H1 (cell line): Measurements from ENCODE around the gene WDR93. TPM values are rescaled to one million over a fixed set of nuclear protein-coding genes. Genes with fewer than 3 reads are reported as not detected.

Experiments used
- CTCF ChIA-PET: fragments of 300-600 bp; sonication (Branson Sonifier 250); formaldehyde crosslinking; loops from one replicate; lab custom pipeline; 2021; ENCODE audit not compliant: partially characterized antibody; lab: Charles Lee
- POLR2A ChIA-PET: fragments of 300-600 bp; sonication (Branson Sonifier 250); formaldehyde crosslinking; loops from one replicate; lab custom pipeline; 2021; ENCODE audit warnings: inconsistent platforms; ENCODE audit not compliant: partially characterized antibody; lab: Charles Lee
- DNase-seq, 2 experiments: peaks; one replicate each; pipeline versions ENCODE4 v3.0.0 to v3.0.0-alpha.2; 2010 to 2022; ENCODE audit warnings: low spot score in 2 of 2, low read depth in 1 of 2, mixed read lengths in 1 of 2
- FAIRE-seq: peaks from 2 replicates; lab custom pipeline; 2011; peaks lifted over from hg19 to GRCh38; lab: Jason Lieb, UNC
- H2AFZ ChIP-seq: 2 replicates; pipeline ENCODE4 v1.8.1; 2012; ENCODE audit warnings: low read length, inconsistent platforms
- H2AK5ac ChIP-seq: 2 replicates; pipeline ENCODE4 v1.6.1; 2013; ENCODE audit warnings: low read depth, low read length
- H2BK120ac ChIP-seq: replicated peaks from 2 replicates; pipeline ENCODE3; 2013; ENCODE audit warnings: low read depth, low read length, inconsistent platforms
- H2BK12ac ChIP-seq: 2 replicates; pipeline ENCODE4 v1.6.1; 2013; ENCODE audit warnings: low read depth, low read length
- H2BK15ac ChIP-seq: 2 replicates; pipeline ENCODE4 v1.6.1; 2013; ENCODE audit warnings: low read length
- H2BK20ac ChIP-seq: 2 replicates; pipeline ENCODE4 v1.6.1; 2013; ENCODE audit warnings: low read length
- H2BK5ac ChIP-seq: 2 replicates; pipeline ENCODE4 v1.6.1; 2013; ENCODE audit warnings: low read depth, low read length
- H3K14ac ChIP-seq: 2 replicates; pipeline ENCODE4 v1.6.1; 2013; ENCODE audit warnings: inconsistent platforms; ENCODE audit not compliant: insufficient read length
- H3K18ac ChIP-seq: 2 replicates; pipeline ENCODE4 v1.6.1; 2013; ENCODE audit warnings: low read length; ENCODE audit errors: extremely low read depth
- H3K23ac ChIP-seq: 2 replicates; pipeline ENCODE4 v1.6.1; 2013; ENCODE audit warnings: inconsistent platforms; ENCODE audit not compliant: insufficient read length
- H3K23me2 ChIP-seq: 2 replicates; pipeline ENCODE4 v1.6.1; 2013; ENCODE audit warnings: low read depth, low read length
- H3K27ac ChIP-seq: 2 replicates; pipeline ENCODE4 v1.6.1; 2011; ENCODE audit warnings: low read depth, low read length, inconsistent platforms
- H3K27me3 ChIP-seq, 4 experiments: replicated peaks in 1 of 4; 1 replicate in 1 of 4; 2 replicates in 3 of 4; pipeline versions ENCODE4 v1.6.1 to v1.8.1; 2011 to 2013; ENCODE audit warnings: low read length in 3 of 4, mild to moderate bottlenecking in 3 of 4, inconsistent platforms in 2 of 4, mixed read lengths in 2 of 4, moderate library complexity in 1 of 4; ENCODE audit not compliant: control insufficient read depth in 3 of 4, insufficient read depth in 3 of 4; ENCODE audit errors: extremely low read depth in 1 of 4
- H3K36me3 ChIP-seq, 4 experiments: 2 replicates each; pipeline versions ENCODE4 v1.6.1 to v1.8.1; 2011 to 2013; ENCODE audit warnings: mild to moderate bottlenecking in 4 of 4, low read length in 3 of 4, moderate library complexity in 2 of 4, control low read depth in 1 of 4, inconsistent platforms in 1 of 4; ENCODE audit not compliant: insufficient read depth in 4 of 4, control insufficient read depth in 2 of 4
- H3K4ac ChIP-seq: replicated peaks from 2 replicates; pipeline ENCODE3; 2013; ENCODE audit warnings: low read length, low read depth, mixed read lengths, inconsistent platforms; ENCODE audit not compliant: insufficient read length
- H3K4me1 ChIP-seq, 4 experiments: replicated peaks in 1 of 4; 1 replicate in 1 of 4; 2 replicates in 3 of 4; pipeline versions ENCODE4 v1.6.1 to v1.8.1; 2011 to 2013; ENCODE audit warnings: low read length in 3 of 4, inconsistent platforms in 2 of 4, mixed read lengths in 1 of 4; ENCODE audit not compliant: insufficient read depth in 4 of 4, control insufficient read depth in 3 of 4
- H3K4me2 ChIP-seq, 2 experiments: 2 replicates each; pipeline versions ENCODE4 v1.6.1 to v1.8.1; 2011 to 2013; ENCODE audit warnings: low read depth in 2 of 2, low read length in 2 of 2, control low read depth in 1 of 2, inconsistent platforms in 1 of 2, mild to moderate bottlenecking in 1 of 2; ENCODE audit not compliant: insufficient read depth in 1 of 2
- H3K4me3 ChIP-seq, 4 experiments: fragments of 200-600, 300-600 bp in 1 of 4; sonication (generic), shearing (Covaris generic), sonication (Bioruptor Twin) in 1 of 4; 2 replicates each; pipeline versions ENCODE4 v1.5.1 to v1.8.1; 2011 to 2016; ENCODE audit warnings: low read length in 4 of 4, low read depth in 3 of 4, control low read depth in 2 of 4, inconsistent platforms in 2 of 4, mild to moderate bottlenecking in 2 of 4, mixed read lengths in 1 of 4, moderate library complexity in 1 of 4; ENCODE audit not compliant: insufficient read depth in 2 of 4; ENCODE audit errors: extremely low read depth in 1 of 4
- H3K56ac ChIP-seq: replicated peaks from 2 replicates; pipeline ENCODE3; 2013; ENCODE audit warnings: low read depth, mild to moderate bottlenecking, mixed read lengths, low read length, inconsistent platforms; ENCODE audit not compliant: insufficient read length
- H3K79me1 ChIP-seq: 2 replicates; pipeline ENCODE4 v1.6.1; 2013; ENCODE audit warnings: low read depth, low read length, control low read depth
- H3K79me2 ChIP-seq, 2 experiments: 2 replicates each; pipeline versions ENCODE4 v1.6.1 to v1.8.1; 2012 to 2013; ENCODE audit warnings: low read length in 2 of 2, mild to moderate bottlenecking in 2 of 2, inconsistent platforms in 1 of 2; ENCODE audit not compliant: insufficient read depth in 2 of 2, control insufficient read depth in 1 of 2
- H3K9ac ChIP-seq, 4 experiments: replicated peaks in 1 of 4; 1 replicate in 1 of 4; 2 replicates in 3 of 4; pipeline versions ENCODE4 v1.6.1 to v1.8.1; 2011 to 2013; ENCODE audit warnings: low read depth in 3 of 4, low read length in 3 of 4, control low read depth in 2 of 4, mild to moderate bottlenecking in 2 of 4, moderate library complexity in 2 of 4, inconsistent platforms in 1 of 4; ENCODE audit errors: extremely low read depth in 1 of 4
- H3K9me3 ChIP-seq, 2 experiments: 2 replicates each; pipeline versions ENCODE4 v1.6.1 to v1.8.1; 2012 to 2013; ENCODE audit warnings: mild to moderate bottlenecking in 2 of 2, moderate library complexity in 2 of 2, control low read depth in 1 of 2, inconsistent platforms in 1 of 2, low read depth in 1 of 2, low read length in 1 of 2, mixed read lengths in 1 of 2; ENCODE audit not compliant: insufficient read depth in 2 of 2
- H4K20me1 ChIP-seq, 2 experiments: replicated peaks in 1 of 2; 2 replicates each; pipeline versions ENCODE3 to v1.8.1; 2011 to 2013; ENCODE audit warnings: inconsistent platforms in 2 of 2, low read length in 2 of 2, mild to moderate bottlenecking in 1 of 2; ENCODE audit not compliant: insufficient read depth in 2 of 2, control insufficient read depth in 1 of 2
- H4K5ac ChIP-seq: 2 replicates; pipeline ENCODE4 v1.6.1; 2013; ENCODE audit warnings: low read length, low read depth, mixed read lengths, inconsistent platforms; ENCODE audit not compliant: insufficient read length
- H4K8ac ChIP-seq: 2 replicates; pipeline ENCODE4 v1.8.0; 2013; ENCODE audit warnings: mild to moderate bottlenecking, moderate library complexity, low read length, inconsistent platforms; ENCODE audit not compliant: insufficient read depth; ENCODE audit errors: extremely low read depth
- H4K91ac ChIP-seq: replicated peaks from 2 replicates; pipeline ENCODE3; 2013; ENCODE audit warnings: low read length, mixed read lengths, inconsistent platforms; ENCODE audit not compliant: insufficient read length
- CEBPB ChIP-seq: IDR thresholded peaks from 2 replicates; pipeline ENCODE4 v1.6.1; 2012; ENCODE audit warnings: low read depth, low read length
- CHD1 ChIP-seq: IDR thresholded peaks from 2 replicates; pipeline ENCODE4 v1.6.1; 2012; ENCODE audit warnings: low read depth, low read length, improper control_type of control experiment
- EZH2 ChIP-seq: fragments of 200-600 bp; sonication (generic); IDR thresholded peaks from 2 replicates; pipeline ENCODE4 v1.7.1; 2012; ENCODE audit warnings: low read depth, mild to moderate bottlenecking, moderate library complexity, low read length, inconsistent platforms; ENCODE audit not compliant: severe bottlenecking
- KDM1A ChIP-seq: fragments of 200-600, 300-600 bp; sonication (generic); IDR thresholded peaks from 2 replicates; pipeline ENCODE4 v1.7.1; 2016; ENCODE audit warnings: mild to moderate bottlenecking, low read length, borderline replicate concordance
- NANOG ChIP-seq: IDR thresholded peaks from 2 replicates; pipeline ENCODE4 v1.6.1; 2011; ENCODE audit warnings: low read length, low read depth, mild to moderate bottlenecking, inconsistent platforms; ENCODE audit not compliant: insufficient read depth, poor library complexity, severe bottlenecking
- POLR2A ChIP-seq, 2 experiments: IDR thresholded peaks; 1 replicate in 1 of 2; 2 replicates in 1 of 2; pipeline ENCODE4 v1.6.1; 2011; ENCODE audit warnings: low read depth in 2 of 2, low read length in 2 of 2, mild to moderate bottlenecking in 2 of 2; ENCODE audit errors: control extremely low read depth in 1 of 2
- RNF2 ChIP-seq: fragments of 200-900, 300-1000 bp; sonication (generic); IDR thresholded peaks from 2 replicates; pipeline ENCODE4 v1.7.1; 2016; ENCODE audit warnings: borderline replicate concordance, low read depth, mild to moderate bottlenecking, antibody characterized with exemption, low read length; ENCODE audit not compliant: poor library complexity, severe bottlenecking; ENCODE audit errors: missing control alignments
- SIRT6 ChIP-seq: IDR thresholded peaks from one replicate; pipeline ENCODE4 v1.7.1; 2012; ENCODE audit warnings: low read length, inconsistent platforms
- SUZ12 ChIP-seq: fragments of 200-600 bp; sonication (generic); IDR thresholded peaks from 2 replicates; pipeline ENCODE4 v1.6.1; 2012; ENCODE audit warnings: mild to moderate bottlenecking, inconsistent platforms, low read length, moderate library complexity, mixed read lengths
- TAF7 ChIP-seq: optimal IDR thresholded peaks from 2 replicates; pipeline ENCODE3; 2011; ENCODE audit warnings: low read depth, mild to moderate bottlenecking, inconsistent platforms, low read length, moderate library complexity, borderline replicate concordance
- WGBS, 2 experiments: shearing (Covaris generic) in 1 of 2; methylation state at CpG; one replicate each; pipeline versions ENCODE4 v1.1.6 to v1.1.7; 2013 to 2015; ENCODE audit warnings: low lambda C conversion rate in 2 of 2, mixed read lengths in 2 of 2, inconsistent platforms in 1 of 2, low coverage in 1 of 2, missing lambda C conversion rate in 1 of 2; ENCODE audit not compliant: insufficient replicate concordance in 2 of 2, insufficient coverage in 1 of 2, insufficient read length in 1 of 2; ENCODE audit errors: extremely low coverage in 1 of 2, missing lambda C conversion rate in 1 of 2; 5-methylcytosine and 5-hydroxymethylcytosine counted together
- polyA plus RNA-seq, 7 experiments: library from polyadenylated mRNA; depleted of rRNA in 3 of 7; stranded (reverse) in 5 of 7; unstranded in 2 of 7; fragments of >200 nt in 5 of 7; fragments of 200-250 nt in 2 of 7; gene quantifications; 1 replicate in 5 of 7; 2 replicates in 1 of 7; 4 replicates in 1 of 7; pipeline versions ENCODE4 v1.2.1 to v1.2.3, GENCODE V29; 2011 to 2013; ENCODE audit warnings: missing spikeins in 2 of 7, mixed read lengths in 2 of 7
- total RNA-seq: library from RNA; stranded (reverse); fragmentation: NEBNext Ultra II Directional; extraction: Animal tissue kit (Norgen Biotek cat#: 25700); gene quantifications from 2 replicates; pipeline ENCODE4 v1.2.1, GENCODE V29; 2021

WDR93 gene
- total and polyA plus RNA-seq, 2 of the 8 experiments (the other 6 are each of a cell fraction or from before 2014, with no cell fraction given), result 0.03 TPM; not detected in 1

DNA sequence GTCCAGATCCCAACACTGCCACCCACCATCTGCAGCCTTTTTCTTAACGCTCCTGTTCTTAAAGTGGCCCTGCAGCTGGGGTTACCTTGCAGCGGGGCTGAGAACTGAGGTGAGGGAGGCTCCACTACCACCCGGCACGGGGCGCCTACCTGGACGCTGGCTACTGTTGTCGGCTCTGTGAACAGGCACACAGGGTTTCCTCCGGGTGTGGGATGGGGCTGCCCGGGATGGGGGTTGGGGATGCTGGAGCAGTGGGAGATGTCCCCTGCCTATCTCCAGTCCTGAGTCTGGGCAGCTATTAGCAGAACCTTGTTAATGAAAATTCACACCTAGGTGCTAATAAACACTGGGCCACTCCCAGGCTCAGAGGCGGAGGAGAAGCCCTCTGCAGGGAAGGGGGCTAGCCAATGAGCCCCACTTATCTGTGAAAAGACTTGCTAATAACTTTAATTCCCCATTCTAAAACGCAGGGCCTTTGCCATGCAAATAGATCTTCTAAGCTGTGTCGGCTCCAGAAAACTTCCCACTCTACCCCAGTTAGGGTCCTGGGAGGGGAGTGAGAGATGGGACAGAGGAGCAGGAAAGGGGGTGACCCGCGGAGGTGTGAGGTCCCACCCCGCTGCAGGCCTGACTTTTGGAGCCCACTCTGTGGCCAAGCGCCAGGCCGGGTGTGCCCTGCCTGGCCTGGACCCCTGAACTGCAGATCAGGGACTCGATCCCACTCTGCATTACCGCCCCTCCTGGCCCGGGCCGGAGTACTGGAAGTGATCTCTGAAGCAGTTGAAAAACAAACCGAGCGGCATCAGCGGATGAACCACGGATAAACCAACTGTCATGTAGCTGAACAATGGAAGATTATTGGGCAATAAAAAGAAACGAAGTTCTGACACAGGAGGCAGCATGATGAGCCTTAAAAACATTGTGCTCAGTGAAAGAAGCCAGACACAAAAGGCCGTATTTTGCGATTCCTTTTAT, 57.4 kb downstream of the WDR93 start:
- no peak overlapping the region for H4K5ac ChIP-seq
- H2BK20ac ChIP-seq, result no peak overlapping the region
- peak overlapping the region; percentile 58 to 91 for H3K4me2 ChIP-seq
- H3K79me1 ChIP-seq, result no peaks in the 10 kb centered on the region; the same call in none of the 2 replicates
- no peak overlapping the region for H3K14ac ChIP-seq
- ChIA-PET POLR2A (interaction anchor here (0.6 to 1.0 kb wide), 3 partner anchors 24 to 83 kb away, joined by 3 read pairs; no protein-coding TSS in a partner anchor), CTCF (interaction anchor here (0.7 to 2.6 kb wide), 10 partner anchors 8 to 140 kb away, joined by 3 to 11 read pairs (median 4); no protein-coding TSS in a partner anchor)
- H2BK120ac ChIP-seq, result no peak overlapping the region
- peak overlapping the region; percentile 1 for H3K4ac ChIP-seq
- no peaks in the 10 kb centered on the region for H3K79me2 ChIP-seq
- H3K27ac ChIP-seq, result no peak overlapping the region
- H3K9ac ChIP-seq, result no peak overlapping the region
- peak overlapping the region; percentile 10; the same call in 1 of the 2 replicates for H4K8ac ChIP-seq
- peaks cover 1 to 12% of the 10 kb centered on the region in 2 experiments for H4K20me1 ChIP-seq
- no peak overlapping the region for H2BK12ac ChIP-seq
- H4K91ac ChIP-seq, result no peak overlapping the region
- no peaks in the 10 kb centered on the region for H3K9me3 ChIP-seq
- no peaks in the 10 kb centered on the region for H3K36me3 ChIP-seq
- no peak overlapping the region for H2BK5ac ChIP-seq
- H3K4me3 ChIP-seq, result peak overlapping the region; percentile 17 to 58 (median 36); a peak in 7 of 8 replicates
- H2AK5ac ChIP-seq, result no peak overlapping the region
- 9% methylated on average over 28 of the region's 28 CpGs; no CpG with 5 or more reads in 1 of the 2 experiments for WGBS, 2 experiments
- FAIRE-seq (no peak), DNase-seq (peak in 1 of 2 experiments; percentile 70)
- no peak overlapping the region; the same call in 1 of the 2 replicates for H3K18ac ChIP-seq
- peaks cover 0 to 24% (median 19%) of the 10 kb centered on the region in 4 experiments; a peak in 6 of 7 replicates for H3K4me1 ChIP-seq
- no peak overlapping the region for H2AFZ ChIP-seq
- H2BK15ac ChIP-seq, result no peak overlapping the region
- H3K23me2 ChIP-seq, result peaks cover 28% of the 10 kb centered on the region; the same call in 1 of the 2 replicates
- peaks cover 40 to 75% (median 70%) of the 10 kb centered on the region in 4 experiments for H3K27me3 ChIP-seq
- no peak overlapping the region for H3K23ac ChIP-seq
- no peak overlapping the region for H3K56ac ChIP-seq
- TF ChIP-seq EZH2 (peak; percentile 25), CEBPB (peak; percentile 34; the same call in 1 of the 2 replicates), TAF7 (no peak), POLR2A (IDR thresholded peaks at IDR 0.05; ENCODE audit: control extremely low read depth in 1 of 2, low read depth in 2 of 2, low read length in 2 of 2) (no peak), CHD1 (no peak), SUZ12 (peak; percentile 74), RNF2 (no peak), KDM1A (no peak), SIRT6 (no peak), NANOG (no peak)
